Dermis blood vessel endothelial cell (primary cell): ENCODE results near the gene ACTG2. TPM values are rescaled to one million over a fixed set of nuclear protein-coding genes. Genes with fewer than 3 reads are reported as not detected.

Source experiments
- total RNA-seq: library from RNA; depleted of rRNA; stranded (reverse); fragments of >200 nt; gene quantifications from 2 replicates; pipeline ENCODE4 v1.2.3, GENCODE V29; 2014

Gene ACTG2
- total RNA-seq, 1 donor from 2014 or later: not detected

Other genes with a start within 250 kb of the ACTG2 start
- gene TPRKB, start 155.7 kb upstream of the ACTG2 start, total RNA-seq: 29.8 and 45.9 TPM in 2 replicates
- gene DUSP11, start 112.9 kb upstream of the ACTG2 start, total RNA-seq: 23.9 and 34.2 TPM in 2 replicates
- not detected in 2 replicates for gene C2orf78, start 108.8 kb upstream of the ACTG2 start, total RNA-seq
- 23.7 and 25.4 TPM in 2 replicates for gene STAMBP, start 64.0 kb upstream of the ACTG2 start, total RNA-seq
- 36.4 and 44.9 TPM in 2 replicates for gene DGUOK, start 33.9 kb downstream of the ACTG2 start, total RNA-seq
- gene TET3, start 91.9 kb downstream of the ACTG2 start, total RNA-seq: 7.0 and 8.7 TPM in 2 replicates